ENCODE results near the gene CARMIL1. TPM values are rescaled to one million over a fixed set of nuclear protein-coding genes. Genes with fewer than 3 reads are reported as not detected.

CARMIL1 gene
- polyA plus RNA-seq, 2 donors, result 6.9 to 9.5 TPM

DNA sequence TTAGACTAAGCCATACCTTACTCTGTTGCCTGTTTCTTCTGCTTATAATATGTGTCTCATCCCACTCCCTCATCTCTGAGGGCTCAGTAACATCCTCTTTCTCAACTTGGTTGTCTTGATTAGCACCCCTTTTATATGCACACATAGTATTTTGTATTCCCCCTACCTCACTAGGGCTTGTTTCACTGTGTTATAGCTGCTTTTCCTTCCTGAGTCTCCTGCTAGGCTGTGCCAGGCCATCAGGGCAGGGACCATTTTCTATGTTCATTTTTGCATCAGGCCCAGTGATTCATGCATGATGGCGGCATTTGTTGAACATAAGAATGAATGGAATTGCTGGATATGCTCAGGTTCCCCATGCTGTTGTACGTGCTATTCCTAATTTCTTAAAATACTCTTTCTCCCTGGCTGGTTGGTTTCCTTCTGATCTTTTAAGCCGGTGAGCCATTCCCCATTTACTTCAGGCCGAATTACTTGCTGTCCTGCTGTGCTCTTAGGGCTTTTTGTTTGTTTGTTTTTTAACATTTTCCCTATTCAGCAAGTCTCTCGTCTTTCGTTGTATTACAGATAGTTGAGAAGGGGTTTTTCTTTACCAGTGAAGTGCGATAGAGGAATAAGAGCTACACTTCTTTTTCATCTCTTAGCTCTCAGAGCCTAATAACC lies 183.2 kb downstream of the CARMIL1 start:
- Histone ChIP-seq H3K27me3 (ENCODE audit: control insufficient read depth in 1 of 2, insufficient read depth in 2 of 2, low read length in 2 of 2) (no peaks in the 10 kb centered on the region), H3K9me3 (ENCODE audit: control insufficient read depth in 2 of 2, insufficient read depth in 1 of 2, low read depth in 1 of 2, low read length in 1 of 2) (peaks cover 0 to 2% of the 10 kb centered on the region in 2 donors), H3K36me3 (ENCODE audit: control insufficient read depth in 2 of 2, insufficient read depth in 2 of 2, low read length in 1 of 2) (no peaks in the 10 kb centered on the region), H3K4me1 (ENCODE audit: control insufficient read depth in 2 of 2, insufficient read depth in 2 of 2, low read length in 1 of 2) (no peaks in the 10 kb centered on the region), H3K4me3 (ENCODE audit: low read depth in 1 of 2, low read length in 2 of 2) (no peak overlapping the region), H3K27ac (ENCODE audit: low read depth in 2 of 2, low read length in 1 of 2) (no peak overlapping the region)
- 90 to 92% methylated on average over 7 of the region's 7 CpGs for WGBS, 2 donors

DNA sequence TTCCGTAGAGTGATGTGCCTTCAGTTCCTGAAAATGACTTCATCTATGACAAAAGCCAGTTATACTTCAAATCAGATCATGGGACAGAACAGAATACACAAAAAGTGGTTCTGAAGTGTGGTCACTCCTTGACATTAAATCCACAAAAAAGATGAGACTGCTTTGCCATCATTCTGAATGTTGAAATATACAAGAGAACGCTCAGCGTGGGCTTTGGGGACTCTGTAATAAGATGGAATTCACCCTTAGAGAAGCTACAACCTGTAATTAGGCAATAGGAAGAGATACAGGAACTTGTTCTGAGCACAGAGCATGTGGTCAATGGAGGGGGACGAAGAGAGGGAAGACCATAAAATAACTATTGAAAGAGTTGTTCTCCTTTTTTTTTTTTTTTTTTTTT lies 184.3 kb downstream of the CARMIL1 start:
- H3K36me3 ChIP-seq (ENCODE audit: control insufficient read depth in 2 of 2, insufficient read depth in 2 of 2, low read length in 1 of 2), result no peaks in the 10 kb centered on the region
- H3K27ac ChIP-seq (ENCODE audit: low read depth in 2 of 2, low read length in 1 of 2), result no peak overlapping the region
- no peaks in the 10 kb centered on the region for H3K27me3 ChIP-seq (ENCODE audit: control insufficient read depth in 1 of 2, insufficient read depth in 2 of 2, low read length in 2 of 2)
- no peaks in the 10 kb centered on the region for H3K4me1 ChIP-seq (ENCODE audit: control insufficient read depth in 2 of 2, insufficient read depth in 2 of 2, low read length in 1 of 2)
- no peak overlapping the region for H3K4me3 ChIP-seq (ENCODE audit: low read depth in 1 of 2, low read length in 2 of 2)
- 90 to 94% methylated on average over 4 of the region's 4 CpGs for WGBS, 2 donors
- H3K9me3 ChIP-seq (ENCODE audit: control insufficient read depth in 2 of 2, insufficient read depth in 1 of 2, low read depth in 1 of 2, low read length in 1 of 2), result peaks cover 0 to 2% of the 10 kb centered on the region in 2 donors

DNA sequence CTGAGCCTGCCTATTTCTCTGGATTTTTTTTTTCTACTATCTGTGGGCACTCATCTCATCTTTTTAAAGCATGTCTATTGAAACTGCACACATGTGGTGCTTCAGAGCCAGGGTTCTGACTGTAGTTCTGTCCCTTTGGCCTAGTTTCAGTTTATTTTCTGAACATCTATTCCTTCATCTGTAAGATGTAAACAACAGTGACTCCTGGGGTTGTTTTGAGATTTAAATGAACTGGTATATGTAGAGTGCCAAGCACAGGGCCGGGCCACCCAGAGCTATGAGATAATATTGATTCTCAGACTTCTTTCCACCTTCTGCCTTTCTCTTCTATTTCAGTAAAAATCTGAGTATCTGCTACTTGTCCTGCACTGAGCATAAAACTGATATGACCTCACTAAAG lies 185.1 kb downstream of the CARMIL1 start:
- H3K4me1 ChIP-seq (ENCODE audit: control insufficient read depth in 2 of 2, insufficient read depth in 2 of 2, low read length in 1 of 2), result no peaks in the 10 kb centered on the region
- no peak overlapping the region for H3K4me3 ChIP-seq (ENCODE audit: low read depth in 1 of 2, low read length in 2 of 2)
- peaks cover 0 to 2% of the 10 kb centered on the region in 2 donors for H3K9me3 ChIP-seq (ENCODE audit: control insufficient read depth in 2 of 2, insufficient read depth in 1 of 2, low read depth in 1 of 2, low read length in 1 of 2)
- no peaks in the 10 kb centered on the region for H3K27me3 ChIP-seq (ENCODE audit: control insufficient read depth in 1 of 2, insufficient read depth in 2 of 2, low read length in 2 of 2)
- no peaks in the 10 kb centered on the region for H3K36me3 ChIP-seq (ENCODE audit: control insufficient read depth in 2 of 2, insufficient read depth in 2 of 2, low read length in 1 of 2)
- H3K27ac ChIP-seq (ENCODE audit: low read depth in 2 of 2, low read length in 1 of 2), result no peak overlapping the region
- WGBS, 2 donors, result 81 to 89% methylated on average over 1 of the region's 1 CpG

DNA sequence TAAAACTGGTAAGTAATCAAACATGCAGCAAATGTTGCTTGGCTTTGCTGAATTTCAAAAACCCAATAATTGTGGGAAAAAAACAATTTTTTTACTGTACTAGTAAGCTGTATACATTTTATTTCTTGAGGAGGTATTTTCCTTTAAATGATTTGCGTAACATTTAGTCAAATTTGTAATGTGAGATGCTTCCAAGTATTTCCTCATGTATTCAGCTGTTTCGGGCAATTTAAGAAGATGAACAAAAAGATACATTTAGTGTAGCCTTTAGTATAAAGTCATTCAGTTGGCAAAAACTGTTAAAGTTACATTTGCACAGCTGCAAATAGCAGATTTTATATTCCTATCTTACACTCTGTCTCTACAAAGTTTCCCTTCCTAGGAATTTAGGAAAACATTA lies 186.8 kb downstream of the CARMIL1 start:
- Histone ChIP-seq H3K36me3 (ENCODE audit: control insufficient read depth in 2 of 2, insufficient read depth in 2 of 2, low read length in 1 of 2) (no peaks in the 10 kb centered on the region), H3K27me3 (ENCODE audit: control insufficient read depth in 1 of 2, insufficient read depth in 2 of 2, low read length in 2 of 2) (no peaks in the 10 kb centered on the region), H3K9me3 (ENCODE audit: control insufficient read depth in 2 of 2, insufficient read depth in 1 of 2, low read depth in 1 of 2, low read length in 1 of 2) (peaks cover 0 to 2% of the 10 kb centered on the region in 2 donors), H3K4me1 (ENCODE audit: control insufficient read depth in 2 of 2, insufficient read depth in 2 of 2, low read length in 1 of 2) (no peaks in the 10 kb centered on the region), H3K27ac (ENCODE audit: low read depth in 2 of 2, low read length in 1 of 2) (no peak overlapping the region), H3K4me3 (ENCODE audit: low read depth in 1 of 2, low read length in 2 of 2) (no peak overlapping the region)
- 88% methylated on average over 2 of the region's 2 CpGs for whole genome bisulfite sequencing, 2 donors

DNA sequence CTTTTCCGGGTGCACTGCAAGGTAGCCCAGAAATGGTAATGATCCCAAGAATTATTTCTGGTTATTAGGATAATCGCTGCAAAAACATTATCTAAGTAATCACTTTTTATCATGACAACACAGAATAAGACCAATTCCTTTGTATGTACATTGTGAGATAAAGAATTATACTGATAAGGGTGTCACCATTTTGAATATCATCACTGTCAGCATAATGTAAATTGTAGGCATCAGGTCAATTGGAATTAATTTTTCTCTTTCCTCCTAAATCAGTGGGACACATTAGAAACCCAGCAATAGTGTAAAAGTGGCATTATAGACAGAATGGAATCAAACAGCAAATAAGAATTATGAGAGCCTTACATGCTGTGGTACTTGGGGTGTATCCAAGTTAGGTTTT lies 189.7 kb downstream of the CARMIL1 start:
- H3K27me3 ChIP-seq (ENCODE audit: control insufficient read depth in 1 of 2, insufficient read depth in 2 of 2, low read length in 2 of 2), result no peaks in the 10 kb centered on the region
- 90 to 93% methylated on average over 2 of the region's 2 CpGs for WGBS, 2 donors
- H3K4me1 ChIP-seq (ENCODE audit: control insufficient read depth in 2 of 2, insufficient read depth in 2 of 2, low read length in 1 of 2), result no peaks in the 10 kb centered on the region
- no peak overlapping the region for H3K4me3 ChIP-seq (ENCODE audit: low read depth in 1 of 2, low read length in 2 of 2)
- no peak overlapping the region for H3K27ac ChIP-seq (ENCODE audit: low read depth in 2 of 2, low read length in 1 of 2)
- H3K9me3 ChIP-seq (ENCODE audit: control insufficient read depth in 2 of 2, insufficient read depth in 1 of 2, low read depth in 1 of 2, low read length in 1 of 2), result no peaks in the 10 kb centered on the region
- H3K36me3 ChIP-seq (ENCODE audit: control insufficient read depth in 2 of 2, insufficient read depth in 2 of 2, low read length in 1 of 2), result no peaks in the 10 kb centered on the region

DNA sequence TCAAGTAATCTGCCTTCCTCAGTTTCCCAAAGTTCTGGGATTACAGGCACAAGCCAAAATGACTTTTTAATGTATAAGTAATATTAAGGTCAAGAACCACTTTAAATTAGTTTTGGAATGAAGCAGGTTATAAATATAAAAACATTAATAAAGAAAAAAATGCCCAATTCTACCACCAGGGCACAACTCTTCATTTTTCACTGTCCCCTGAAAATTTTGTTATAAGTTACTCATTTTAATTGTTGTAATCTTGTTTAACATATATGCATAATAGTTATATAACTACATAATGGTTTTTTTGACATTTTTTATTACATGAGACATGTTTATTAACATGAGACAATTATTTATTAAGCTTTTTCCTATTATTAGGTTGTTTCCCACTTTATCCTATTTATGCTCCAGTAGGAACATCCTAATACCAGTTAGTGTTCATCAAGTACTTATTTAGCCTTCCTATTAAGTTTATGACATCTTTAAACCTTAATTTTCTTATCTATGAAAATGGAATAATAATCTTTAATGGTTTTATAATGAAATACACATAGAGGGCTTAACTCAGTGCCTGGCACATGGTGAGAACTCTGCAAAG lies 190.7 kb downstream of the CARMIL1 start:
- no peaks in the 10 kb centered on the region for H3K27me3 ChIP-seq (ENCODE audit: control insufficient read depth in 1 of 2, insufficient read depth in 2 of 2, low read length in 2 of 2)
- no peak overlapping the region for H3K27ac ChIP-seq (ENCODE audit: low read depth in 2 of 2, low read length in 1 of 2)
- no peaks in the 10 kb centered on the region for H3K36me3 ChIP-seq (ENCODE audit: control insufficient read depth in 2 of 2, insufficient read depth in 2 of 2, low read length in 1 of 2)
- H3K4me3 ChIP-seq (ENCODE audit: low read depth in 1 of 2, low read length in 2 of 2), result no peak overlapping the region
- no peaks in the 10 kb centered on the region for H3K9me3 ChIP-seq (ENCODE audit: control insufficient read depth in 2 of 2, insufficient read depth in 1 of 2, low read depth in 1 of 2, low read length in 1 of 2)
- no peaks in the 10 kb centered on the region for H3K4me1 ChIP-seq (ENCODE audit: control insufficient read depth in 2 of 2, insufficient read depth in 2 of 2, low read length in 1 of 2)

DNA sequence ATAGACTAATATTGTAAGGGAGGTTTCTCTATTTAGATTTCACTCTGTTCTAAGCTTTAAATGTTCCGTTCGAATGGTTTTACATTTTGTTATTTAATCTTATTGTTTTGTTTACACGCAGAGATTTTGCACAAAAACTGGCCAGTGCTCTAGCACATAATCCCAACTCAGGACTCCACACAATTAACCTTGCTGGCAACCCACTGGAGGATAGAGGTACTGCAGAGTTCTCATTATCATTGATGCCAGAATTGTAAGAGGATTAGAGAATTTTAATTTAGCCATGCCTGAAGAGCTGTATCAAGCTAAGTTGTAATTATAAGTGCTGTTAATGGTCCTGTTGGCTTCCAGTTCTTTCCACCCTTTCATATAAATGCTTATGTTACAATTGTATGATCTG lies 193.1 kb downstream of the CARMIL1 start:
- 90 to 92% methylated on average over 3 of the region's 3 CpGs for WGBS, 2 donors
- Histone ChIP-seq H3K4me3 (ENCODE audit: low read depth in 1 of 2, low read length in 2 of 2) (no peak overlapping the region), H3K36me3 (ENCODE audit: control insufficient read depth in 2 of 2, insufficient read depth in 2 of 2, low read length in 1 of 2) (peaks cover 0 to 2% of the 10 kb centered on the region in 2 donors), H3K4me1 (ENCODE audit: control insufficient read depth in 2 of 2, insufficient read depth in 2 of 2, low read length in 1 of 2) (no peaks in the 10 kb centered on the region), H3K27ac (ENCODE audit: low read depth in 2 of 2, low read length in 1 of 2) (no peak overlapping the region), H3K9me3 (ENCODE audit: control insufficient read depth in 2 of 2, insufficient read depth in 1 of 2, low read depth in 1 of 2, low read length in 1 of 2) (no peaks in the 10 kb centered on the region), H3K27me3 (ENCODE audit: control insufficient read depth in 1 of 2, insufficient read depth in 2 of 2, low read length in 2 of 2) (no peaks in the 10 kb centered on the region)

DNA sequence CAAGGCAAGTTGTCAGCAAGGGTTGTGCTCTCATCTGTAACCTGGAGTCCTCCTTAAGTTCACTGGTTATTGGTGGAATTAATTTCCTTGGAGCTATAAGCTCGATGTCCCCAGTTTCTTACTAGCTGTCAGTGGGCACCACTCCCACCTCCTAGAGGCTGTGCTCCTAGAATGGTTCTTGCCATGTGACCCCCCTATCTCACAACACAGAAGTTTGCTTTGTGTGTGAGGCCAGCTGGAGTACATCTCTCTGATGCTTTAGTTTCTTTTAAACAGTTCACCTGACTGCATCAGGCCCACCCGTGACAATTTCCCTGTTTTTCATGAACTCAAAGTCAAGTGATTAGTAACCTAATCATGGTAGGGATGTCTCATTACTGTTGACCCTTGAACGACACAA lies 193.7 kb downstream of the CARMIL1 start:
- H3K27ac ChIP-seq (ENCODE audit: low read depth in 2 of 2, low read length in 1 of 2), result no peak overlapping the region
- H3K9me3 ChIP-seq (ENCODE audit: control insufficient read depth in 2 of 2, insufficient read depth in 1 of 2, low read depth in 1 of 2, low read length in 1 of 2), result no peaks in the 10 kb centered on the region
- no peaks in the 10 kb centered on the region for H3K27me3 ChIP-seq (ENCODE audit: control insufficient read depth in 1 of 2, insufficient read depth in 2 of 2, low read length in 2 of 2)
- peaks cover 0 to 2% of the 10 kb centered on the region in 2 donors for H3K36me3 ChIP-seq (ENCODE audit: control insufficient read depth in 2 of 2, insufficient read depth in 2 of 2, low read length in 1 of 2)
- no peak overlapping the region for H3K4me3 ChIP-seq (ENCODE audit: low read depth in 1 of 2, low read length in 2 of 2)
- no peaks in the 10 kb centered on the region for H3K4me1 ChIP-seq (ENCODE audit: control insufficient read depth in 2 of 2, insufficient read depth in 2 of 2, low read length in 1 of 2)
- 82 to 87% methylated on average over 3 of the region's 3 CpGs for WGBS, 2 donors

DNA sequence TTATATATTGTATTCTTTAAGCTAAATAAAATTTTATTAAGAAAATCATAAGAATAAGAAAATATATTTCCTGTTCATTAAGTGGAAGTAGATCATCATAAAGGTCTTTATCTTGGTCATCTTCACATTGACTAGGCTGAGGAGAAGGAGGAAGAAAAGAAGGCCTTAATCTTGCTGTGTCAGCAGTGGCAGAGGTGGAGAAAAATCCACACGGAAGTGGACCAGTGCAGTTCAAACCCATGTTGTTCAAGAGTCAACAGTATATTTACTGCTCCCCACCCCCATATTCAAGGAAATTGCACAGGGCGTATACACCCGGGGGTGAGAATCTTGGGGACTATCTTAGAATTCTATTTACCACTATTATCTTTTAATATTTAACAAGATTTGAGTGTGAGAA lies 194.3 kb downstream of the CARMIL1 start:
- Histone ChIP-seq H3K36me3 (ENCODE audit: control insufficient read depth in 2 of 2, insufficient read depth in 2 of 2, low read length in 1 of 2) (peaks cover 0 to 2% of the 10 kb centered on the region in 2 donors), H3K9me3 (ENCODE audit: control insufficient read depth in 2 of 2, insufficient read depth in 1 of 2, low read depth in 1 of 2, low read length in 1 of 2) (no peaks in the 10 kb centered on the region), H3K27ac (ENCODE audit: low read depth in 2 of 2, low read length in 1 of 2) (no peak overlapping the region), H3K4me3 (ENCODE audit: low read depth in 1 of 2, low read length in 2 of 2) (no peak overlapping the region), H3K27me3 (ENCODE audit: control insufficient read depth in 1 of 2, insufficient read depth in 2 of 2, low read length in 2 of 2) (no peaks in the 10 kb centered on the region), H3K4me1 (ENCODE audit: control insufficient read depth in 2 of 2, insufficient read depth in 2 of 2, low read length in 1 of 2) (no peaks in the 10 kb centered on the region)
- 93% methylated on average over 3 of the region's 3 CpGs for WGBS, 2 donors

DNA sequence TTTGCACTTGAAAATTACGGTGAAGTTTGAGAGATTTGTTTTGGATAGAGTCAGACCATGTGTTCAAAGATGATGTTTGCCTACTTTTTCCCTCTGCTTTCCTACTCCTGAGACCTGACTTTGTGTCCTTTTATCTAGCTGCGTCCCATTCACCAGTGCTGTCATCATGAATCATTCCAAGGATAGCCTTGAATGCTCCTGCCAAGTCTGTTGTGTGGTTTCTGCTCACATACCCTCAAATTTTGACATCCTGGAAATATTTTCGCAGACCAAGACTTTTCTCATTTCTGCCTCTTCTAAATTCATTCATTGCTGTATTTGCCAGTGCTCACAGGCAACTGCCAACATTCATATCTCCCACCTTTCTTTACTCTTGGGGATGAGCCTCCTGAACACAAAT lies 197.0 kb downstream of the CARMIL1 start:
- peaks cover 0 to 2% of the 10 kb centered on the region in 2 donors for H3K36me3 ChIP-seq (ENCODE audit: control insufficient read depth in 2 of 2, insufficient read depth in 2 of 2, low read length in 1 of 2)
- no peaks in the 10 kb centered on the region for H3K9me3 ChIP-seq (ENCODE audit: control insufficient read depth in 2 of 2, insufficient read depth in 1 of 2, low read depth in 1 of 2, low read length in 1 of 2)
- H3K27me3 ChIP-seq (ENCODE audit: control insufficient read depth in 1 of 2, insufficient read depth in 2 of 2, low read length in 2 of 2), result no peaks in the 10 kb centered on the region
- H3K4me1 ChIP-seq (ENCODE audit: control insufficient read depth in 2 of 2, insufficient read depth in 2 of 2, low read length in 1 of 2), result no peaks in the 10 kb centered on the region
- no peak overlapping the region for H3K4me3 ChIP-seq (ENCODE audit: low read depth in 1 of 2, low read length in 2 of 2)
- no peak overlapping the region for H3K27ac ChIP-seq (ENCODE audit: low read depth in 2 of 2, low read length in 1 of 2)
- 87 to 89% methylated on average over 3 of the region's 3 CpGs for WGBS, 2 donors

Data from esophagus (tissue), 2 donors.